NCI-H524 treated with DMSO at 0.1 percent for 48 hours (cell line): ENCODE measurements around the gene ADARB2.

Source experiments
- DNase-seq: peaks from one replicate; lab custom pipeline; 2025; lab: John Stamatoyannopoulos, UW

ADARB2 gene

DNA sequence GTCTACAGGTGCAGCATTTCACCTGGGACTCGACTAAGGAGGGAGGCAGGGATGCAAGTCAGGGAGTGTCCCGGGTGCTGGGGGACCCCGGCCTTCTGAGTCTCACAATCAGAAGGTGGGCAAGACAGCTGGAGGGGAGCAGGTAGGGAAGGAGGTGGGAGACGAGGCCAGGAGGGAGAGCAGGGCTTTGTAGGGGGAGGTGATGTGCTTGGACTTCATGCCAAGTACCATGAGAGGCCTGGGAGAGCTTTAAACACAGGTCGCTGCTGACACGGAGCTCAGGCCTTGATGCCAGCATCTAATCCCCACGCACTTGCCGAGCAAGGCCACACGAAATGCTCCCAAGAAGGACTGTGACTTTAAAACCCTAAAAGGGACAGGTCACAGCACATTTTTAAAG, 244.7 kb downstream of the ADARB2 start:
- DNase-seq, result no peak

DNA sequence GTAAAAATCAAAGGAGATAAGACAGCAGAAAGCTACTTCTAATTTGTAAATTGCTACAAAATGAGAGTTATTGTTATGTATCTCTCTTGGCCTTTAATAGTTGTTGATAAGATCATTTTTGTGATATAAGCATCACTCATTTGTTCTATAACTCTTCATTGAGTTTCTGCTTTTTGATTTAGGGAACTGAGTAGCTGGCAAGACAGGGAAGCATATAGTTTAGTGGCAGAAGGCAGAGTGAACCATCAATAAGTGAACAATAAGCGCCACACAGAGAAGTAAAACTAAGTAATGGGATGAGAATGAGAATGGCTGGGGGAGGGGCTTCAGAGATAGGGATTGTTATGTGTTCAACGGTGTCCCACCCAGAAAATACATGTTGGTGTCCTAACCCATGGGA, 245.4 kb downstream of the ADARB2 start:
- DNase-seq, result no peak

GRCh38 chr10:1489801-1490200, 247.5 kb downstream of the ADARB2 start:
- DNase-seq, result no peak

GRCh38 chr10:1488970-1489548, 248.3 kb downstream of the ADARB2 start:
- no peak for DNase-seq

- no peak for DNase-seq
These were observed 250.3 kb downstream of the ADARB2 start for GRCh38 chr10:1486841-1487687.

- no peak for DNase-seq
These were observed 252.0 kb downstream of the ADARB2 start for GRCh38 chr10:1485357-1485756.

- no peak for DNase-seq
These were observed 253.5 kb downstream of the ADARB2 start for GRCh38 chr10:1483826-1484225.

DNA sequence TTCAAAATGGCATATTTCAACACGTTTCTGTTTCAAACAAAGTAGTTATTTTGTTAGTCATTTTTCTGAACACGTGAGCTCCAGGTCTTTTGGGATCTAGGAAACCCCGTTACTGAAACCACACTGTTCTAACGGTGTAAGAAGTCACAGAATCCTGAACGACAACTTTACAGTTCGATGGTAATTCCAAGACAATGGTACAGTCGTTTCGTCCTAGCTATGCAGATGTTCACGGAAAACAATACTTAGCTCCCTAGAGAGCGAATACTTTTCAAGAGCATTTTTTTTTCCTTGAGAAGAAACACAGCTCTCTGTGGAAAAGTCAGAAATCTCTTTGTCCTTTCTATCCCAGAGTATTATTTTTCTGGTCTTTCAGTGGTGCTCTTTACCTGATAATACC, 254.1 kb downstream of the ADARB2 start:
- no peak for DNase-seq

GRCh38 chr10:1477578-1477977, 259.7 kb downstream of the ADARB2 start:
- no peak for DNase-seq

- DNase-seq, result no peak
These were observed 260.9 kb downstream of the ADARB2 start for GRCh38 chr10:1476455-1476803.

GRCh38 chr10:1475771-1476454, 261.4 kb downstream of the ADARB2 start:
- DNase-seq, result no peak

- DNase-seq, result no peak
These were observed 262.2 kb downstream of the ADARB2 start for GRCh38 chr10:1475098-1475591.

- no peak for DNase-seq
These were observed 262.8 kb downstream of the ADARB2 start for GRCh38 chr10:1474376-1475097.

GRCh38 chr10:1473874-1474273, 263.5 kb downstream of the ADARB2 start:
- no peak for DNase-seq

- DNase-seq, result no peak
These were observed 265.0 kb downstream of the ADARB2 start for GRCh38 chr10:1472178-1472958.

- DNase-seq, result no peak
These were observed 268.5 kb downstream of the ADARB2 start for GRCh38 chr10:1468811-1469210.

DNA sequence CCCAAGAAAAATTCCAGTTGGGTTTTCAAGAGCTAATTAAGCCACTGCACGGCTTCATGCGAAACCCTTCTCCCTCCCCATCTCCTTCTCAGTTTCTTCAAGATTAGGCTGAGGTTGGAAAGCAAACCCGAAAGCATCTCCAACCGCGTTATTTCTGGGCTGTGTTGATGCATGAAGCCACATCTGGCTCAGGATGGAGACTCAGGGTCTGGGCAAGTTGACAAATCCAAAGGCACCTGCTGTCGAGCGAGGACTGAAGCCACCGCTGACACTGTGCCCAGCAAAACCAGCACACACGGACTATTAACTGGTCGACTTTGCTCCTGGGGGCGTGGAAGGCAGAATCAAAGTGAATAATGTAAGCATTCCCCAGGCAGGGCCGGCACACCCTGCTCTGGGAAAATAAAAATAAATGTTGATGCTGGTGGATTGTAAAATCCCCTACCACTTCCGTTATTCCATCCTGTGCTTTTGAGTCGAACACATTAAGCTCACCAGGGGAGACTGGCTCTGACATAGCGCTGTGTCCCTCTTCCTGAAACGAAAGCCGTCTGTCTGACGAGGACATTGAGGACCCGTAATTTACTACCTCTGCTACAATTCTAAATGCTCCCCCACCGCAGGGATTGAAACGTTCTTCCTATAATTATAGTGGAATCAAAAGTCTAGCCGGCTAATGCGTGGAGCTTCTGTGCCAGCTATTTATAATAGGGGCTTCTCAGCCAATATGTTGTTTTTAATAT, 269.8 kb downstream of the ADARB2 start:
- DNase-seq, result no peak

- DNase-seq, result no peak
These were observed 271.1 kb downstream of the ADARB2 start for GRCh38 chr10:1465993-1466764.

DNA sequence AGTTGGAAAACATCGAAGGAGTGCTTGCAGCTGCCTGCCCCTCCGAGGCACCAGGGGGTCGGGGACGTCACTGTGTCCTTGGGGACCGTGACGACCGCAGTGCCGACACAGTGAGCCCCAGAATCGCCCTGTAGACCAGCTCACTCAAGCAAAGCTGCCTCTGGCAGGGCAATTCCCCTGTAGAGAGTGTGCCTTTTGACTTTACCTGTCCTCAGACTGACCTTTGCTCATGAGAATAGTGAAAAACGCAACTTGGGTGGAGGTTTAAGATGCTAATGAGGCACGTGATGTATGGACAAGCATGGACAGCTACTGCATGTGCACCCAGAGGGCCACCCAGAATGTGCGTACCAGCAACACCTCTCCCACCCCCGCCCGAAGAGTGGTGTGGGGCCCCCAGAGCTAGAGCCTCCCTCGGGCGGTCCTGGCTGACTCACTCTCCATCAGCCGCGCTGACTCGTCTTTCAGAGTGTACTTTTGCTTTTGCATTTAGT, 271.9 kb downstream of the ADARB2 start:
- DNase-seq, result no peak

DNA sequence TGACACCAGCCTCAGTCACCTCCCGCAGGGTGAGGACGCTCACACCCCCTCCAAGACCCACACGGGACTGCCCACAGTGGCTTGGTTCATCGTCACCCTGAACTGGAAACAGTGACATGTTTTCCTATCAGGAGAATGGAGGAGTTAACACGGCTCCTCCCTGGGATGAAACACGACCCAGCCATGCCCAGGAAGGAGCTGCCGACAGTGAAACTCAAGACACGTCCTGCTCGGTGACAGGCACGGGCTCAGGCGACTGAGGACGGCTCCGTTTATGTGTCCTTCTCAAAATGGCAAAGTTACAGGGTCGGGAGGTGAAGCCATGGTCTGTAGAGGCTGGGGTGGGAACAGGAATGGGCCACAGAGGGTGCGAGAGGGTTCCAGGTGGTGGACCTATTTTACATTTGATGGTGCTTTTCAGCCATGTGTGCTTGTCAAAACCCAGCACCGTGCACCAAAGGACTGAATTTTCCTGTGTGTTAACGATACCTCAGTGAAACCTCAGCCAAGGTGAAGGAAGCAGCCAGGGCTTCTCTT, 272.4 kb downstream of the ADARB2 start:
- no peak for DNase-seq
